Type B pancreatic cell (in vitro differentiated cells): ENCODE results near the gene TMED6. TPM values are rescaled to one million over a fixed set of nuclear protein-coding genes. Genes with fewer than 3 reads are reported as not detected.
A peak's percentile ranks its signal among the peaks of the same experiment; 100 is the strongest.
"Not testable (repeated sequence)": the region's sequence is repeated elsewhere in the genome, so short reads cannot be mapped to it uniquely, and the experiment has no call there.

Experiments used
- DNase-seq: peaks from one replicate; pipeline ENCODE4 v3.0.0; 2021; ENCODE audit warnings: mixed read lengths; ENCODE audit not compliant: unreplicated experiment; ENCODE audit errors: extremely low spot score
- H3K27ac Mint-ChIP-seq: 2 replicates; pipeline ENCODE4 v1.8.0; 2021; ENCODE audit warnings: mild to moderate bottlenecking, mixed read lengths
- H3K27me3 Mint-ChIP-seq: 2 replicates; pipeline ENCODE4 v1.8.0; 2021; ENCODE audit warnings: mixed read lengths
- H3K36me3 Mint-ChIP-seq: 2 replicates; pipeline ENCODE4 v1.8.0; 2021; ENCODE audit warnings: mixed read lengths
- H3K4me1 Mint-ChIP-seq: one replicate; pipeline ENCODE4 v1.8.0; 2021; ENCODE audit warnings: mixed read lengths; ENCODE audit not compliant: unreplicated experiment
- H3K4me3 Mint-ChIP-seq: 2 replicates; pipeline ENCODE4 v1.8.0; 2021; ENCODE audit warnings: mild to moderate bottlenecking, mixed read lengths
- H3K9me3 Mint-ChIP-seq: 2 replicates; pipeline ENCODE4 v1.8.0; 2021; ENCODE audit warnings: mixed read lengths
- total RNA-seq: library from RNA; stranded (reverse); gene quantifications from 2 replicates; pipeline ENCODE4 v1.2.1, GENCODE V29; 2021; ENCODE audit warnings: low replicate concordance
- TF ChIP-seq, protein P1 (sequence below): fragments of 200-600 bp; sonication (generic); conservative IDR thresholded peaks from 2 replicates; pipeline ENCODE4 v1.5.0; 2021; ENCODE audit warnings: antibody characterized with exemption, mild to moderate bottlenecking

The TMED6 gene
- total RNA-seq, 1 donor from 2014 or later: 5.3 TPM

DNA sequence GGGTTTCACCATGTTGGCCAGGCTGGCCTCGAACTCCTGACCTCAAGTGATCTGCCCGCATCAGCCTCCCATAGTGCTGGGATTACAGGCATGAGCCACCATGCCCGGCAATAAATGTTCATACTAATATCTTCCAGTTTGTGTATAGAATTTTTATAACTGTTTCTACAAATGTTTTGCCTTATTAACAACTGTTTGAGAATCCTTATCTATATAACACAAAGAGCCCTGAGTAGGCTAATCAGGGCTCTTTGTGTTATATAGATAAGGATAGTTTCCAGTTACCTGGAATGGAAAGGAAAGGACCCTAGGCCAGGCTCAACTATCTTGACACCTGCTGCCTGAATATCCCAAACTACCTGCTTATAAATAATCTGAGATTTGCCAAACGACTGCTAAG lies 17.3 kb upstream of the TMED6 start:
- Mint-ChIP-seq H3K4me1 (peaks cover 7% of the 10 kb centered on the region), H3K4me3 (no peak overlapping the region), H3K27me3 (no peaks in the 10 kb centered on the region), H3K27ac (no peak overlapping the region), H3K9me3 (no peaks in the 10 kb centered on the region), H3K36me3 (peaks cover 33% of the 10 kb centered on the region)
- no peak for DNase-seq
- TF ChIP-seq, protein P1, sequence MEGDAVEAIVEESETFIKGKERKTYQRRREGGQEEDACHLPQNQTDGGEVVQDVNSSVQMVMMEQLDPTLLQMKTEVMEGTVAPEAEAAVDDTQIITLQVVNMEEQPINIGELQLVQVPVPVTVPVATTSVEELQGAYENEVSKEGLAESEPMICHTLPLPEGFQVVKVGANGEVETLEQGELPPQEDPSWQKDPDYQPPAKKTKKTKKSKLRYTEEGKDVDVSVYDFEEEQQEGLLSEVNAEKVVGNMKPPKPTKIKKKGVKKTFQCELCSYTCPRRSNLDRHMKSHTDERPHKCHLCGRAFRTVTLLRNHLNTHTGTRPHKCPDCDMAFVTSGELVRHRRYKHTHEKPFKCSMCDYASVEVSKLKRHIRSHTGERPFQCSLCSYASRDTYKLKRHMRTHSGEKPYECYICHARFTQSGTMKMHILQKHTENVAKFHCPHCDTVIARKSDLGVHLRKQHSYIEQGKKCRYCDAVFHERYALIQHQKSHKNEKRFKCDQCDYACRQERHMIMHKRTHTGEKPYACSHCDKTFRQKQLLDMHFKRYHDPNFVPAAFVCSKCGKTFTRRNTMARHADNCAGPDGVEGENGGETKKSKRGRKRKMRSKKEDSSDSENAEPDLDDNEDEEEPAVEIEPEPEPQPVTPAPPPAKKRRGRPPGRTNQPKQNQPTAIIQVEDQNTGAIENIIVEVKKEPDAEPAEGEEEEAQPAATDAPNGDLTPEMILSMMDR: no peak

DNA sequence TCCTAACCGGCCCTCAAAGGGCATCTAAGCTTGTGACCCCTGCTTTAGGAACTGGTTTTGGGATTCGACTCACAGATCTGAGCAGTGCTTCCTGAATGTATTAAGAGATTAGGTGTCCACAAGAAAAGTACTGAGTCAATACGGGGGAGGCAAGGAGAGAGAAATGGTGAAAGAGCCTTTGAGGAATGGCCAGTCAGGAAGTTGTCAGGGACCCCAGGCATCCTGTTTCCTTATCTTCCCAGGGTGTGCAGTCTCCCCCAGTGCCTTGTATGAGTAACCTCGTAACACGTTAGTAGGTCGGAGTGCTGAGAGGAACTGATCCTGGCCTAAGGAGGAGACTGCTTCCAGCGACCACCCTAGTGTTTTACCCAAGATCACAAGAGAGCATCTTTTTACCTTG lies 16.4 kb upstream of the TMED6 start:
- TF ChIP-seq, protein P1: no peak
- DNase-seq: no peak
- H3K4me3 Mint-ChIP-seq: no peak overlapping the region
- H3K27me3 Mint-ChIP-seq: no peaks in the 10 kb centered on the region
- peaks cover 30% of the 10 kb centered on the region for H3K36me3 Mint-ChIP-seq
- no peaks in the 10 kb centered on the region for H3K9me3 Mint-ChIP-seq
- H3K4me1 Mint-ChIP-seq: peaks cover 2% of the 10 kb centered on the region
- no peak overlapping the region for H3K27ac Mint-ChIP-seq

DNA sequence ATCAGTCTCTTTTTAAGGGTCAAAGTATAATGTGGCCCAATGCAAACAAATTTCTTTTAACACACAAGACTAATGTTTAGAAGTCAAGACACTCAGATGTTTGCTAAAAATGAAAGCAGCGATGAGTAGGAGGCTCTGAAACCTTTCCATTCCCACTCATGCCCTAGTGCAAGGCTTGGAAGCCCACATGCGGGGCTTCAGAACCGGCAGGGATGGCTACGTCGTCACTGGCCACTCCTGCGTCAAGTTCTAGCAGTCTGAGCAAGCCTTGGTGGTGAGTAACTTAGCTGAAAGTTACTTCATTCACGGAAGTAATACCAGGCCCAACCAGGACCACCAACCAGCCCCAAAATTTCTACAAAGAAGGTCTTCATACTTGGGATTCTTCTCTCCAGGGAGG lies 14.8 kb upstream of the TMED6 start:
- TF ChIP-seq, protein P1: no peak
- Mint-ChIP-seq H3K27ac (no peak overlapping the region), H3K9me3 (no peaks in the 10 kb centered on the region), H3K4me1 (peaks cover 7% of the 10 kb centered on the region), H3K4me3 (no peak overlapping the region), H3K27me3 (no peaks in the 10 kb centered on the region), H3K36me3 (peaks cover 35% of the 10 kb centered on the region)
- DNase-seq: no peak

DNA sequence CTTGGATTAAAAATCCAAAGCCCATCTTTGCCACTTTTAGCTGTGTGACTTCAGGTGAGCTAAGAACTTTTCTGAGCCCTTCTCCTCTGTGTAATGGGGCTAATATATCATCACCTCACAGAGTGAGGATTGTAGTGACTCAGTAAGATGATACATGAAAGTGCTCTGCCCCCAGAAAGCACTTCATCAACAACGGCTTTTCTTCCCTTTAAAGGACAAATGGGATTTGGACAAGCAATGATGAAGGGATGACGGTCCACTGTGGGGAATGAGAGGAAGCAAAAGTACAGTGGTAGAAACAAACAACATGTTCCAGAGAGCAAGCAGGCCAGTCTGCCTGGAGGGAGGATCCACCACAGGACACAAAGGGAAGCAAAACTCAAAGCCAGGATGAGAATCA lies 14.3 kb upstream of the TMED6 start:
- no peaks in the 10 kb centered on the region for H3K27me3 Mint-ChIP-seq
- no peaks in the 10 kb centered on the region for H3K9me3 Mint-ChIP-seq
- no peak overlapping the region for H3K4me3 Mint-ChIP-seq
- DNase-seq: no peak
- peaks cover 7% of the 10 kb centered on the region for H3K4me1 Mint-ChIP-seq
- H3K36me3 Mint-ChIP-seq: peaks cover 36% of the 10 kb centered on the region
- TF ChIP-seq, protein P1: no peak
- H3K27ac Mint-ChIP-seq: no peak overlapping the region

DNA sequence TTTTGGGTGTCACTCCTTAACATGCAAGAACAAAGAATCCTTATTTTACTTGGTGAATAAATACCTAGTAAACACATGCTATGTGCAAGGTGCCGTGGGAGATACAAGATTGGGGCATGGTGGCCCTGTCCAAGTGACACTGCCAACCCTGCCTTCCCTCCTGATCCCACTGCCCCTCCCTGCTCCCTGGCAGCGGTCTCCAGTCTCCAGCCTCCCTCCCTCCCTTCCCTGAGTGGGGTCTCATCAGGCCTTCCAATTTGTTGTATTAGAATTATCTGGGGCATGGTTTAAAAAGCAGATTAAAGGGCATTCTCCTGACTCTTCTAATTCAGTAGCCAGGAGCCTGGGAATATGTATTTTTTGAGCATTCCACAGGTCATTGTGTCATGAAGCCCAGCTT lies 12.5 kb upstream of the TMED6 start:
- peak; percentile 50 for DNase-seq
- no peaks in the 10 kb centered on the region for H3K9me3 Mint-ChIP-seq
- H3K36me3 Mint-ChIP-seq: peaks cover 23% of the 10 kb centered on the region
- TF ChIP-seq, protein P1: no peak
- H3K27me3 Mint-ChIP-seq: no peaks in the 10 kb centered on the region
- no peak overlapping the region for H3K4me3 Mint-ChIP-seq
- peaks cover 7% of the 10 kb centered on the region for H3K4me1 Mint-ChIP-seq
- no peak overlapping the region for H3K27ac Mint-ChIP-seq

DNA sequence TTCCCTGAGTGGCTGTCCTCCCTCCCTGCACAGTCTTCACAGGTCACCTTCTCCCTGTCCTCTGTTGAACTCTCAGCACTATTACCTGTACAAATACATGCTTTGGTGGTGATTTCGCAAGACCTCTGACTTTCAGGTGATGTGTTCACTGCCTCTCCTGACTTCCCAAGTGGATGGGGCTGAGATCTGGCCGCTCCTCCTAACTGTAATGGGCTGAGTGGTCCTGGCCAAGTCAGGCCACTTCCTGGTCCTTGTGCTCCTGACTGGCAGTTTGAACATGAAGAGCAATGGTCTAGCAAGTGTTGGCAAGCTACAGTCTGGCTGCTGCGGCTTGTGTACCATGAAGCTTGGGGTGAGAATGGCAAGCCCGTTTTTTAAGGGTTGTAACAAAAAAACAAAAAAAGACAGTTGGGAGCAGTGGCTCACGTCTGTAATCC lies 11.7 kb upstream of the TMED6 start:
- TF ChIP-seq, protein P1: no peak

DNA sequence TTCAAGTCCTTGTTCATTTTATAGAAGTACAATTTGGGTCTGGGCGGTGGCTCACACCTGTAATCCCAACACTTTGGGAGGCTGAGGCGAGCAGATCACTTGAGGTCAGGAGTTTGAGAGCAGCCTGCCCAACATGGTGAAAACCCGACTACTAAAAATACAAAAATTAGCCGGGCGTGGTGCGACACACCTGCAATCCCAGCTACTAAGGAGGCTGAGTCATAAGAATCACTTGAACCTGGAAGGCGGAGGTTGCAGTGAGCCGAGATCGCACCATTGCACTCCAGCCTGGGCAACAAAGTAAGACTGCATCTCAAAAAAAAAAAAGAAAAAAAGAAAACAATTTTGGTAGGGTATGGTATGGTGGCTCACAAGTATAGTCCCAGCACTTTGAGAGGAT lies 8.5 kb upstream of the TMED6 start:
- DNase-seq: peak; percentile 20
- not testable (repeated sequence) for H3K27ac Mint-ChIP-seq, H3K4me1 Mint-ChIP-seq, H3K9me3 Mint-ChIP-seq, H3K27me3 Mint-ChIP-seq, H3K4me3 Mint-ChIP-seq
- H3K36me3 Mint-ChIP-seq: peaks cover 16% of the 10 kb centered on the region

More for the DNA sequence above, 11.7 kb upstream of the TMED6 start:
- Mint-ChIP-seq H3K27ac (peak overlapping the region; percentile 37), H3K9me3 (no peaks in the 10 kb centered on the region), H3K36me3 (peaks cover 22% of the 10 kb centered on the region), H3K4me1 (peaks cover 7% of the 10 kb centered on the region), H3K27me3 (no peaks in the 10 kb centered on the region), H3K4me3 (no peak overlapping the region)
- DNase-seq: peak; percentile 22
